GM18519 (cell line): ENCODE measurements around the gene PIH1D2.
A peak's percentile ranks its signal among the peaks of the same experiment; 100 is the strongest.
"Not testable (repeated sequence)": the region's sequence is repeated elsewhere in the genome, so short reads cannot be mapped to it uniquely, and the experiment has no call there.

Experiments
- ATAC-seq: cut with Tn5 transposase; IDR thresholded peaks from one replicate; pipeline ENCODE4 v1.9.1; 2021; ENCODE audit warnings: mild to moderate bottlenecking, moderate library complexity; ENCODE audit not compliant: unreplicated experiment, low FRiP score

Gene PIH1D2

GRCh38 chr11:112058103-112058502, 15.7 kb downstream of the PIH1D2 start:
- no peak for ATAC-seq

- no peak for ATAC-seq
Observed at GRCh38 chr11:112057170-112057569, 16.6 kb downstream of the PIH1D2 start.

DNA sequence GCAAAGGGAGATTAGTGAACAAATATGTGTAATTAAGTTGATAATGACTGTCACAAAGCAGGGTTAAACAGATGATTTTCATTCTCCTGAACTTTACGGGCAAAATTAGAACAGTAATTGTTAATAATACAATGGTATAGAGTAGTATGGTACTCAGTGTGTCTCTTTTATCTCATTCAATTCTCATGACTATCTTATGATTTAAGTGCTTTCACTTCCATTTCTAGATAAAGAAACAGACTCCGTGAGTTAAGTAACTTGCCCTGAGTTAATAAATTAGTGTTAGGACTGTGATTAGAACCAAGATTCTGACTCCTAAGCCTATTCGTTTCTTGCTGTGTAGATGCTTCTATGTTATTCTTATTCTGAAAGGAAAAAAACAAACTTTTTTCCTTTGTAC, 22.0 kb downstream of the PIH1D2 start:
- ATAC-seq = no peak

- ATAC-seq = no peak
Observed at GRCh38 chr11:112050721-112051120, 23.1 kb downstream of the PIH1D2 start.

GRCh38 chr11:112049777-112050176, 24.0 kb downstream of the PIH1D2 start:
- no peak for ATAC-seq

- ATAC-seq = not testable (repeated sequence)
Observed at GRCh38 chr11:112048256-112048655, 25.6 kb downstream of the PIH1D2 start.

- ATAC-seq = not testable (repeated sequence)
Observed at GRCh38 chr11:112046647-112047046, 27.2 kb downstream of the PIH1D2 start.

GRCh38 chr11:112044961-112045360, 28.9 kb downstream of the PIH1D2 start:
- ATAC-seq = no peak

DNA sequence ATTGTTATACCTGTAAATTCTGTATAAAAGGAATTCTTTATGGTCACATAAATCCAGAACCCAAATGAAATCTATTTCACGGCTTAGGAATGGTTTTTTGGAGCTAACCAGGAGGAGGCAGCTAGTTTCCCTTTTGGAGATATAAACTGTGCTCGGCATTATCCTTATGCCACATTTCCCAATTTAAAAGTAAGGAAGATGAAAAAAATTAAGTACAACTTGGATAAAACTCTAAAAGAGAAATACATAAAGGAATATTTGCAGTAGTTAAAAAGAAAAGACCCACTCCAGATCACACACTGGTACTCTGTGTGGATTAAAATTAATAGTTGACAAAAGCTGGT, 30.9 kb downstream of the PIH1D2 start:
- no peak for ATAC-seq

DNA sequence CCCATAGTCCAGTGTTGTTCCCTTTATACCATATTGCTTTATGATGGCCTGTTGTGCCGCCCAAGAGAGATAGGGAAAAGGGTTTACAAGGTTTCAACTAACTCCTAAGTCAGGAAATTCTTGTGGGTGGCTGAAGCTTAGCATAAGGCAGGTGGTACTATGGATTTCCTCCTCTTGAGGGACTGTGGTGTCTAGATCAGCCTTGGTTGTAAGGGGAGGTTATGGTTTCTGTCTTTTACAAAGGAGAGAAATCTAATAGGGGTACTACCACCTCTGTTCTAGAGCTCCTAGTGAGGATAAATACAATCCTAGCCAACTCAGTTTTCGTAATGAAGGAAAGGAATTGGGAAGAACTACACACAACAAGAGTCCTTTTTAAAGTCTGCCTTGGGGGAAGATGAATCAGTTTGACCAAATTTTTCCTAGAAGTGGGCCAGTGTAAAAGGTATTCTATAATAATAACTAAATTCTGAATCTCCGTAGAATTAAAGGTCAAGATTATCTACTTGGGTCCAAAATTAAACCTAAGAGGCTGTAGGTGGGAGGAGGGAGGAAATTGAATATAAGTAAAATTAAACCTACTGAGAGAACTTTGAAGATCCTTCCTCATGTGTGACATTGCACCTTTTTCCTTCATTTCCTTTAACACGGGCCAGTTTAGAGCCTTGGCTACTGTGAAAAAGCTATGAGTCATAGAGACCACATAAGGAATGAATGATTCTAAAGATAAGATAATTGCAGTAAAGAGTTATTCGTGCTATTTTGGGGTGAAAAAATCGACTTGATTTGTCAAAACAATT, 31.5 kb downstream of the PIH1D2 start:
- ATAC-seq = no peak

DNA sequence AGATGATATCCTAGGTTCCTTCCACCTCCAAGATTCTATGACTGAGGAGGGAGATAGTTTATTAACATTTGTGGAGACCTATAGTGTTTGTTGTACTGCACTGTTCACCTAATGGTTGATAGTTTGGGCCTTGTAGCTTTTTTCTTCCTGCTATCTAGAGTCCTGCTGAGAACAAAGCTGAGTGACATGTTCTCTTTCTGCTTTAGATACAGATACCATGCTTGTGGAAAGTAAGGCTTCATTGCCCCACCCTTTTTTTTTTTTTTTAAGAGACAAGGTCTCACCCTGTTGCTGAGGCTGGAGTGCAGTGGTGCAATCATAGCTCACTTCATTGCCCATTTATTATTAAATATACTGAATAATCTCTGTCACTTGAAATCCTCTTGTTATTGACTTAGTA, 36.3 kb downstream of the PIH1D2 start:
- no peak for ATAC-seq

- no peak for ATAC-seq
Observed at GRCh38 chr11:112033902-112034301, 39.9 kb downstream of the PIH1D2 start.

GRCh38 chr11:112029460-112029859, 44.4 kb downstream of the PIH1D2 start:
- ATAC-seq = no peak

DNA sequence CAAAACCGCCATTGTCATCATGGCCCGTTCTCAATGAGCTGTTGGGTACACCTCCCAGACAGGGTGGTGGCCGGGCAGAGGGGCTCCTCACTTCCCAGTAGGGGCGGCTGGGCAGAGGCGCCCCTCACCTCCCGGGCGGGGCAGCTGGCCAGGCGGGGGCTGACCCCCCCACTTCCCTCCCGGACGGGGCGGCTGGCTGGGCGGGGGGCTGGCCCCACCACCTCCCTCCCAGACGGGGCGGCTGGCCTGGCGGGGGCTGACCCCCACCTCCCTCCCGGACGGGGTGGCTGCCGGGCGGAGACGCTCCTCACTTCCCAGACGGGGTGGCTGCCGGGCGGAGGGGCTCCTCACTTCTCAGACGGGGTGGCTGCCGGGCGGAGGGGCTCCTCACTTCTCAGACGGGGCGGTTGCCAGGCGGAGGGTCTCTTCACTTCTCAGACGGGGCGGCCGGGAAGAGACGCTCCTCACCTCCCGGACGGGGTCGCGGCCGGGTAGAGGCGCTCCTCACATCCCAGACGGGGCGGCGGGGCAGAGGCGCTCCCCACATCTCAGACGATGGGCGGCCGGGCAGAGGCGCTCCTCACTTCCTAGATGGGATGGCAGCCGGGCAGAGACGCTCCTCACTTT, 46.9 kb downstream of the PIH1D2 start:
- ATAC-seq = not testable (repeated sequence)

DNA sequence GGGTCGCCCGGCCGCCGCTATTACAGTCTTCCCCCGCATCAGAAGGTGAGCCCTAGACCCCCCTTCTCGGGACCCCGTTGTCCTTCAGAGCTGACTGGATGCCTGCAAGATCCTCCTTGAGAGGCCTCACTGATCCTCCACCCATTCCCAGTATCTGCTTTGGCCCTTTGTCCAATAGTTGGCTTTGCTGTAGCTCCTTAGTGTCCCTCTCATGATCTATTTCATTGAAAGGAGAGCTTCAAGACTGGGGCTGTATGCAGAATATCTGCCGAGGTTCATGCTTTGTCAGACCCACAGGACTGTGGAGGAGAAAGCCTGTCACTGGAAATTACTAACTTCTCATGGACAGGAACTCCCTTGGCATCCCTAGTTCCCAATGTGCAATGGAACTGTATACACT, 48.1 kb downstream of the PIH1D2 start:
- ATAC-seq = no peak

GRCh38 chr11:112024773-112025678, 48.8 kb downstream of the PIH1D2 start, which contains the start of gene DLAT:
TSS of gene DLAT (plus strand) at chr11:112025408. CDS start at chr11:112025473, 65 bp downstream.
- ATAC-seq = peak; percentile 42

DNA sequence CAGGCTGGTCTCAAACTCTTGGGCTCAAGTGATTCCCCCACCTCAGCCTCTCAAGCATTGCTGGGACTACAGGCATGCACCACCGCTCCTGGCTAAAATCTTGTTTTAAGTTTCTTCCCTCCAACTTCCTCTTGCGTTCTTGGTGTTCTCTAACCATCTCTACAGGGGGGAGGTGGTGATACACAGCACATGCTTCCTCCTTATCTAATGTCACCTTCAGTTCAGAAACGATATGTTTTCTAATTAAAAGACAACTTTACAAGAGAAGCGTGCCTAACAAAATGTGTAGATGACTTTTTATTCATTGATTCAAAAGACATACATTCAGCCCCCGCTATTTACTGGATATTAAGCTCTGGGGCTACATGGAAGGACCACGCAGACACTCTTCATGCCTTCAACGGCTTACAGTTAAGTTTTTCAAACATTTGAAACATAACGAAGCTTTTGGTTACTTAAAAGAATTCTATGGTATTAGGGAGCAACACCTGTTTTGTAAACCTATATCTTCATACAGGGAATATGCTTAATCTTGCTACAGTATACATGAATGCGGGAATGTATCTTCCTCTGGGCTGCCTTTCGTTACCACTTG, 49.5 kb downstream of the PIH1D2 start:
- ATAC-seq = peak; percentile 56

DNA sequence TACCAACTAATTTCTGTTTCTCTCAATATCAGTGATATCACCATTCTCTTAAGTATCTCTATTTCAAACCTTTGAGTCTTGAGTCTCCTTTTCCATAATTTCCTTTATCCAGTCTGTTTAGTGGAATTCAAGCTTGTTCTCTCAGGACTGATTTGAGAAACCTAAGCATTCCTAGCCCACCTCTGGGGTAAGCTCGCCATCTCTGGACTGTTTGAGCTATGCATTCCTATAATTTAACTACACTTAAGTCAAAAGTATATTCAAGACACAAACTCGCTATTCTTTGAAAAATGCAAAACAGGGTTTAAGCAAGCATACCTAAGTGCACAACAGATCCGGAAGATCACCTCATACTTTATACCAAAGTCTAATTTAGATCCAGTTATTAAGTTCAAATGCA, 50.7 kb downstream of the PIH1D2 start:
- ATAC-seq = no peak

DNA sequence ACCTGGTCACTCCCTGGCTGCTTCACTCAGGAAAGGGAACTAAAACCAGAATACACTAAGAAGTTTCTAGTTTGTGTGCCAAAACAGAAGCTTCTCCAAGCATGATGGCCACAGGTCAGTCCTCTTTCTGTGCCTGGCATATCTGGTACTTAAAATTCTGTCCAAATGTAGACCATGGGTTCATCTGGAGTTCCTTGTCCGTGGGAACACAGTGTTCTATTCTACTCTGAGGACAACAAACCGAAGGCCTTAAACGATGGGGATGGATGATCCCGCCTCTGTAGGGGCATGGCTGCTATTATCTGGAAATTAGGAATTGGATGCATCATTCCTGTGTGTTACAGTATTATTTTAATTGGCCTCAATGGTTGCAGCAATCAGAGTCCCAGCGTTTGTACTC, 54.8 kb downstream of the PIH1D2 start:
- ATAC-seq = no peak
